Effector memory CD8-positive, alpha-beta T cell (primary cell): Measurements from ENCODE around the gene UBE2E3.
A peak's percentile ranks its signal among the peaks of the same experiment; 100 is the strongest.

Experiments used
- ATAC-seq: fragments of 150-1000 bp; cut with Tn5 transposase; replicated peaks from 2 replicates; pipeline ENCODE4 v1.10.0; 2021; ENCODE audit warnings: mild to moderate bottlenecking, moderate library complexity
- DNase-seq, 3 experiments: peaks; one replicate each; pipeline ENCODE4 v3.0.0; 2021
- H3K27ac Mint-ChIP-seq, 2 donors: one replicate each; pipeline ENCODE4 v1.8.0; 2022; ENCODE audit warnings: mild to moderate bottlenecking in 2 of 2, mixed read lengths in 2 of 2, moderate library complexity in 2 of 2
- H3K27me3 Mint-ChIP-seq, 2 donors: one replicate each; pipeline ENCODE4 v1.8.0; 2022; ENCODE audit warnings: mixed read lengths in 2 of 2
- H3K36me3 Mint-ChIP-seq: one replicate; pipeline ENCODE4 v1.8.0; 2022; ENCODE audit warnings: mild to moderate bottlenecking, moderate library complexity, mixed read lengths; ENCODE audit not compliant: insufficient read depth
- H3K4me1 Mint-ChIP-seq, 2 donors: one replicate each; pipeline ENCODE4 v1.8.0; 2022; ENCODE audit warnings: low read depth in 2 of 2, mixed read lengths in 2 of 2
- H3K4me3 Mint-ChIP-seq, 2 donors: one replicate each; pipeline ENCODE4 v1.8.0; 2022; ENCODE audit warnings: mild to moderate bottlenecking in 2 of 2, mixed read lengths in 2 of 2, moderate library complexity in 2 of 2
- H3K9me3 Mint-ChIP-seq, 2 donors: one replicate each; pipeline ENCODE4 v1.8.0; 2022; ENCODE audit warnings: mixed read lengths in 2 of 2

UBE2E3 gene

GRCh38 chr2:181052523-181052891 is 72.1 kb downstream of the UBE2E3 start:
- H3K27me3 Mint-ChIP-seq: no peaks in the 10 kb centered on the region
- H3K4me1 Mint-ChIP-seq: peaks cover 13 to 29% of the 10 kb centered on the region in 2 donors
- no peak overlapping the region for H3K4me3 Mint-ChIP-seq
- ATAC-seq: no peak
- H3K27ac Mint-ChIP-seq: peak overlapping the region; percentile 5 to 67
- H3K9me3 Mint-ChIP-seq: no peaks in the 10 kb centered on the region
- no peak for DNase-seq
- peaks cover 4% of the 10 kb centered on the region for H3K36me3 Mint-ChIP-seq

DNA sequence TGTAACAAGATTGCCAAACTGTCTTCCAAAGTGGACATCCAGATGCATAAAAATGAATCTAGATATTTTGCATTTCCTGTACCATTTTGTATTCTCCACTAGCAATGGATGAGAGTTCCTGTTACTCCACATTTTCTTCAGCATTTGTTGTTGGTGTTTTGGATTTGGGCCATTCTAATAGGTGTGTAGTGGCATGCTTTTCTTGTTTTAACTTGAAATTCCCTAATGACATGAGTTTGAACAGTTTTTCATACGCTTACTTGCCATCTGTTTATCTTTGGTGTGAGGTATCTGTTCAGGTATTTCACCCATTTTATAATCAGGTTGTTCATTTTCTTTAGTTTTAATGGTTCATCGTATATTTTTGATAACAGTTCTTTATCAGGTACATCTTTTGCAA is 73.9 kb downstream of the UBE2E3 start:
- ATAC-seq: no peak
- no peak for DNase-seq
- peaks cover 4% of the 10 kb centered on the region for H3K36me3 Mint-ChIP-seq
- H3K4me1 Mint-ChIP-seq: peaks cover 12 to 29% of the 10 kb centered on the region in 2 donors
- H3K4me3 Mint-ChIP-seq: no peak overlapping the region
- no peaks in the 10 kb centered on the region for H3K27me3 Mint-ChIP-seq
- peak overlapping the region in 1 of 2 donors; percentile 10 for H3K27ac Mint-ChIP-seq
- no peaks in the 10 kb centered on the region for H3K9me3 Mint-ChIP-seq

GRCh38 chr2:181054843-181055242 is 74.4 kb downstream of the UBE2E3 start:
- no peak for ATAC-seq
- Mint-ChIP-seq H3K9me3 (no peaks in the 10 kb centered on the region), H3K27ac (no peak overlapping the region), H3K36me3 (peaks cover 4% of the 10 kb centered on the region), H3K4me1 (peaks cover 12 to 29% of the 10 kb centered on the region in 2 donors), H3K4me3 (no peak overlapping the region), H3K27me3 (no peaks in the 10 kb centered on the region)
- no peak for DNase-seq

- ATAC-seq (peak; percentile 66), DNase-seq (peak; percentile 37 to 45 (median 43))
- no peak overlapping the region for H3K27ac Mint-ChIP-seq
- H3K4me3 Mint-ChIP-seq: no peak overlapping the region
- peaks cover 2 to 13% of the 10 kb centered on the region in 2 donors for H3K4me1 Mint-ChIP-seq
- no peaks in the 10 kb centered on the region for H3K27me3 Mint-ChIP-seq
- peaks cover 11% of the 10 kb centered on the region for H3K36me3 Mint-ChIP-seq
- no peaks in the 10 kb centered on the region for H3K9me3 Mint-ChIP-seq
Measured at GRCh38 chr2:181058378-181059269, 78.2 kb downstream of the UBE2E3 start.

GRCh38 chr2:181063696-181064095 is 83.3 kb downstream of the UBE2E3 start:
- H3K27me3 Mint-ChIP-seq: no peaks in the 10 kb centered on the region
- DNase-seq: no peak
- H3K4me1 Mint-ChIP-seq: peaks cover 0 to 6% of the 10 kb centered on the region in 2 donors
- no peak overlapping the region for H3K27ac Mint-ChIP-seq
- peaks cover 6% of the 10 kb centered on the region for H3K36me3 Mint-ChIP-seq
- no peaks in the 10 kb centered on the region for H3K9me3 Mint-ChIP-seq
- H3K4me3 Mint-ChIP-seq: no peak overlapping the region
- ATAC-seq: no peak

DNA sequence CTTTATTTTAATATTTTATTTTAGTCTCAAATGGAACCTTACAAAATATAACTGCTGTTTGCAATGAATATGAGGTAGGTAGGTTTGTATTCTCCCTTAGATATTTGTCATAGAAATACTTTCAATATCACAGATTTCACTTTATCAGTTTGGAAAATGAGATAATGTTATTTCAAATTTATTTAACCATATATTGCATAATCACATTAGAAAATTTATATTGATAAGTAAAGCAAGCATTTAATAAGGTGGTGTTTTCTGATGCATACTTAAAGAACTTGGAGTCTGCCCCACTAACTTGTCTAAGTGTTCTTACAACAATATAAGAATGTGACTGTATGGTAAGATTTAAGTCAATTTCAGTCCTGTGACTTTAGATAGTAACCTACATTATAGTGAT is 85.1 kb downstream of the UBE2E3 start:
- Mint-ChIP-seq H3K4me3 (no peak overlapping the region), H3K4me1 (peaks cover 0 to 6% of the 10 kb centered on the region in 2 donors)
- DNase-seq: no peak

GRCh38 chr2:181066333-181066732 is 85.9 kb downstream of the UBE2E3 start:
- Mint-ChIP-seq H3K9me3 (no peaks in the 10 kb centered on the region), H3K4me3 (no peak overlapping the region), H3K27me3 (no peaks in the 10 kb centered on the region), H3K4me1 (peaks cover 0 to 6% of the 10 kb centered on the region in 2 donors), H3K27ac (no peak overlapping the region), H3K36me3 (peaks cover 6% of the 10 kb centered on the region)
- ATAC-seq: no peak
- no peak for DNase-seq

More for the DNA sequence above, 85.1 kb downstream of the UBE2E3 start:
- ATAC-seq: no peak
- Mint-ChIP-seq H3K27me3 (no peaks in the 10 kb centered on the region), H3K9me3 (no peaks in the 10 kb centered on the region), H3K27ac (no peak overlapping the region), H3K36me3 (peaks cover 6% of the 10 kb centered on the region)

DNA sequence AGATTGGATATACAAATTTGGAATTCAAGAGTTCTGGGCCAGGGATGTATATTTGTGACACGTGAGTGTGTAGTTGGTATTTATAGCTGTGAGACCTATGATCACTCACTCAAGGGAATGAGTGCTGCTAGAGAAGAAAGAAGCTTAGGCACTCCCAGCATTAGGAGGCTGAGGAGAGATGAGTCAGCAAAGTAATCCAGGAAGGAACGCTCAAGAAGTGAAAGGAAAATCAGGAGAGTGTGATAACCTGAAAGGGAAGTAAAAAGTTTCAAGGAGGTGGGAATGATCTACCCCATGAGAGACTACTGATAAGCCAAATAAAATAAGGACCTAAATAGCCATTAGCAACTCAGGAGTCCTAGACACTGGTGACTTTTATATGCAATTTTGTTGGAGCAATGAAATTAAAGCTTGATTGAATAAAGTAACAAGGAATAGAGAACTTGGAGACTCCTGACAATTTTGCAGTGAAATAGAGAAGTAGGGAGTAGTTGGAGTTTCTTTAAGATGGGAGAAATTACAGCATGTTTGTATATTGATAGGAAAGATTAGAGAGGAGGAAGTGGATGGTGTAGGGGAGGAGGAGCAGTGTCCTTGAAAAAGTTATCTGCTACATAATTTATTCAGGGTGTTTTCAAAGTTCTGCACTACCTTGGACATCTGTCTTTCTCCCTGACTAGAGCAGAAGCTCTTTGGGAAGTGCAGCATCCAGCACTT is 89.9 kb downstream of the UBE2E3 start:
- DNase-seq (no peak), ATAC-seq (no peak)
- no peaks in the 10 kb centered on the region for H3K27me3 Mint-ChIP-seq
- no peak overlapping the region for H3K27ac Mint-ChIP-seq
- H3K36me3 Mint-ChIP-seq: no peaks in the 10 kb centered on the region
- H3K4me1 Mint-ChIP-seq: peaks cover 0 to 2% of the 10 kb centered on the region in 2 donors
- no peak overlapping the region for H3K4me3 Mint-ChIP-seq
- H3K9me3 Mint-ChIP-seq: no peaks in the 10 kb centered on the region

- Mint-ChIP-seq H3K36me3 (no peaks in the 10 kb centered on the region), H3K27me3 (no peaks in the 10 kb centered on the region), H3K4me3 (no peak overlapping the region), H3K4me1 (peaks cover 0 to 2% of the 10 kb centered on the region in 2 donors), H3K27ac (no peak overlapping the region), H3K9me3 (no peaks in the 10 kb centered on the region)
- ATAC-seq: no peak
- DNase-seq: no peak
Measured at GRCh38 chr2:181070836-181071200, 90.4 kb downstream of the UBE2E3 start.

- Mint-ChIP-seq H3K36me3 (no peaks in the 10 kb centered on the region), H3K27me3 (no peaks in the 10 kb centered on the region), H3K4me1 (peaks cover 2 to 7% of the 10 kb centered on the region in 2 donors), H3K9me3 (no peaks in the 10 kb centered on the region), H3K27ac (no peak overlapping the region), H3K4me3 (no peak overlapping the region)
- ATAC-seq: peak; percentile 16
- DNase-seq: no peak
Measured at GRCh38 chr2:181072486-181073235, 92.3 kb downstream of the UBE2E3 start.

DNA sequence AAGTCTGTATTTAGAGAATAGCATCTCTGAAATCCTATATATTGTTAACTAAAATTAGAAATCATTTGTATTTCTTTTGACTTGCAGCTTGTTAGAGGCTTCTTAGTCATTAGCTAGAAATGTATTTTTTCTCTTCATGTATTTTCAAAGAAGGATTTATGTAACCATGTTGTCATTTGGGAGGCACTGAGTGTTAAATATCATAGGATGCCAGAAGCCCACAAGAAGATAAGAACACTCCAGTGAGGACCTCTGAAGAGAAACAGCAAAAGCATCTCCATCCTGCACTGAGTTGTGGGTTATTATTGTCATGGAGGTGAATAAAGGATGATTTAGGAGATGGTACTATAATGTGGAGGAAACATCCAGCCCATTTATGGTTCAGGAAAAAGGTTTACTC is 93.5 kb downstream of the UBE2E3 start:
- no peak for ATAC-seq
- no peaks in the 10 kb centered on the region for H3K9me3 Mint-ChIP-seq
- no peaks in the 10 kb centered on the region for H3K36me3 Mint-ChIP-seq
- H3K27me3 Mint-ChIP-seq: no peaks in the 10 kb centered on the region
- peaks cover 2 to 8% of the 10 kb centered on the region in 2 donors for H3K4me1 Mint-ChIP-seq
- no peak overlapping the region for H3K4me3 Mint-ChIP-seq
- H3K27ac Mint-ChIP-seq: no peak overlapping the region
- DNase-seq: no peak

DNA sequence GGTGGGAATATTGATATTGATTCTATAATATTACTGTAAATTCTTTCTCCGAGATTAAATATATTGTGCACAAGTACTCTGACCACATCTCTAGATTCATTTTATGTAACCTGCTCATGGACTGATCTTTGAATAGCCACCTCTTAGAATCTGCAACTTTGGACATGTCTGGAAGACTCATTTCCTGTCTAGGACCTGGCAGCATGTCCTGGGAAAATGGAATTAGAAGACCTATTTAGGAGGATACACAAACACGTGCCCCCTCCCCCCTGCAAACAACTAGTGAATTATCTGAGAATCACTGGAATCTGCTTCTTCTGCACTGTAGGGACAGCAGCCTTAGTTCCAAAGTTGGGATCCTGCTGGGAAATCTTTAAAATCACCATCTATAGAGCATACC is 94.1 kb downstream of the UBE2E3 start:
- Mint-ChIP-seq H3K27ac (peak overlapping the region; percentile 32 to 61), H3K4me1 (peaks cover 2 to 8% of the 10 kb centered on the region in 2 donors), H3K9me3 (no peaks in the 10 kb centered on the region), H3K4me3 (no peak overlapping the region), H3K27me3 (no peaks in the 10 kb centered on the region), H3K36me3 (no peaks in the 10 kb centered on the region)
- no peak for DNase-seq
- ATAC-seq: no peak

DNA sequence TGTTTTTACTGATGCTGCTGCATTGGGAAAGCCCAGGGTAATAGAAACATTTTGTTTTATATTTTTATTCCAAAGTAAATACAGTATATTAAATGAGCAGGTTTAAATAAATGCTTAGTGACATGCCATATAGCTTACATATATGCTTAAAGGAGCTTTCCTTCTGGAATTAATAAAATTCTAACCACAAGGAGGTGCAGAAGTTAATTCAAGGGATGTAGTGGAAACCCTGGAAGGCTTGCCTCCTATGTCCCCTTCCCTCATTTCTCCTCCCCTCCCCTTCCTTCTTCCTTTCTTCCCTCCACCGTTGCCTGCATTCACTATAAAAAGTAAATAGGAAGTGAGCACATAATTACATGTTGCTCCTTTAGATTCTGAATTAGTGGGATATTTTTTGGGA is 96.3 kb downstream of the UBE2E3 start:
- DNase-seq (no peak), ATAC-seq (no peak)
- H3K27me3 Mint-ChIP-seq: no peaks in the 10 kb centered on the region
- peaks cover 2 to 8% of the 10 kb centered on the region in 2 donors for H3K4me1 Mint-ChIP-seq
- H3K27ac Mint-ChIP-seq: no peak overlapping the region
- no peaks in the 10 kb centered on the region for H3K9me3 Mint-ChIP-seq
- no peaks in the 10 kb centered on the region for H3K36me3 Mint-ChIP-seq
- no peak overlapping the region for H3K4me3 Mint-ChIP-seq
